ENCODE measurements around the gene PTPRT. TPM values are rescaled to one million over a fixed set of nuclear protein-coding genes. Genes with fewer than 3 reads are reported as not detected.
A peak's percentile ranks its signal among the peaks of the same experiment; 100 is the strongest.

PTPRT gene
- total and polyA plus RNA-seq, 5 donors = 0.06 to 0.40 (median 0.20) TPM

GRCh38 chr20:42749556-42749955, 440.1 kb downstream of the PTPRT start:
- Histone ChIP-seq H3K9me3 (ENCODE audit: control insufficient read depth, low read length) (no peaks in the 10 kb centered on the region), H3K4me1 (ENCODE audit: control insufficient read depth, insufficient read depth, low read length) (no peaks in the 10 kb centered on the region), H3K27me3 (ENCODE audit: control insufficient read depth, insufficient read depth) (no peaks in the 10 kb centered on the region), H3K4me3 (ENCODE audit: low read length) (no peak overlapping the region), H3K27ac (ENCODE audit: low read length) (no peak overlapping the region)
- DNase-seq (no peak), ATAC-seq (no peak)
- intact Hi-C loops (cut with DNase I) = no loop called here
- WGBS = 81% methylated on average over 5 of the region's 5 CpGs

GRCh38 chr20:42747765-42748411, 441.8 kb downstream of the PTPRT start:
- ATAC-seq (no peak), DNase-seq (no peak)
- 44% methylated on average over 2 of the region's 2 CpGs for WGBS
- H3K27me3 ChIP-seq (ENCODE audit: control insufficient read depth, insufficient read depth) = no peaks in the 10 kb centered on the region
- H3K4me1 ChIP-seq (ENCODE audit: control insufficient read depth, insufficient read depth, low read length) = no peaks in the 10 kb centered on the region
- H3K9me3 ChIP-seq (ENCODE audit: control insufficient read depth, low read length) = no peaks in the 10 kb centered on the region
- intact Hi-C loops (cut with DNase I) = no loop called here
- no peak overlapping the region for H3K27ac ChIP-seq (ENCODE audit: low read length)
- no peak overlapping the region for H3K4me3 ChIP-seq (ENCODE audit: low read length)

GRCh38 chr20:42744756-42745465, 444.8 kb downstream of the PTPRT start:
- H3K9me3 ChIP-seq (ENCODE audit: control insufficient read depth, low read length) = no peaks in the 10 kb centered on the region
- no peak overlapping the region for H3K4me3 ChIP-seq (ENCODE audit: low read length)
- WGBS = 72% methylated on average over 6 of the region's 6 CpGs
- intact Hi-C loops (cut with DNase I) = no loop called here
- H3K27me3 ChIP-seq (ENCODE audit: control insufficient read depth, insufficient read depth) = no peaks in the 10 kb centered on the region
- no peak for ATAC-seq
- H3K4me1 ChIP-seq (ENCODE audit: control insufficient read depth, insufficient read depth, low read length) = no peaks in the 10 kb centered on the region
- no peak overlapping the region for H3K27ac ChIP-seq (ENCODE audit: low read length)
- DNase-seq = no peak

DNA sequence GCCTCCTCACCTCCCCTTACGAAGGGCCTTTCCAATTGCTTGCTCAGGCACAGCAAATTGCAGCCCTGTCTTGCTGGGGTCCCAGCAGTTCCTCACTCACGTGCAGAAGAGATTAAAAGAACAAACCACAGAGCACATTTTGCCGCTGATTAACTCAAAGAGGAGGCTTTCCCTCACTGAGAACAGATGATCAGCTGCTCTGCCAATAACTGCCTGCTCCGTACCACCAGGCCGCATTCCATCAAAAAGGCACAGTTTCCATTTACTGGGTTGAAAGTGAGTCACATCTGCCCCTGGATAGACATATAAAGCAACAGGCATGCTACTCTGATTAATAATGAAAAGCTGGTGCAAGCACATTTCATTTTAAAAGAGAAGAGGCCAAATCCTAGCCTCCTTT, 446.8 kb downstream of the PTPRT start:
- ATAC-seq (no peak), DNase-seq (no peak)
- no peak overlapping the region for H3K4me3 ChIP-seq (ENCODE audit: low read length)
- 73% methylated on average over 5 of the region's 5 CpGs for WGBS
- intact Hi-C loops (cut with DNase I) = no loop called here
- H3K4me1 ChIP-seq (ENCODE audit: control insufficient read depth, insufficient read depth, low read length) = no peaks in the 10 kb centered on the region
- H3K9me3 ChIP-seq (ENCODE audit: control insufficient read depth, low read length) = no peaks in the 10 kb centered on the region
- H3K27ac ChIP-seq (ENCODE audit: low read length) = no peak overlapping the region
- H3K27me3 ChIP-seq (ENCODE audit: control insufficient read depth, insufficient read depth) = no peaks in the 10 kb centered on the region

DNA sequence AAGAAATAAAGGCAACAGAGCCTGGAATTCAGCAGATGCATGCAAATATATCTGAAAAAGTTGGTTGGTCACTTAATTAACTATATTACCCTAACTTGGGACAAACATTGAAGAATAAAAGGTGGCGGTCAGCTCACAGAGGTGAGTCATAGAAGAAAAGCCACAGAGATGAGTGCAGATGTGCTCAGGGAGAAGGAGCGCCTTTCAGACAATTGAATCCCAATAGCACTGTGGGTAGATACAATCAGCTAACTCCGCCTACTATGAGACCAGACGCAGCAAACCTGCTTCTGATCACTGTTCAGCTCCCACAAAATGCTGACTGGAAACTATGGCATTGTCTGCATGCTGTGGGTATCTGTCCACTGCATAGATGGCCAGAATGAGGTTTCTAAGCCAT, 447.8 kb downstream of the PTPRT start:
- ATAC-seq = no peak
- H3K4me1 ChIP-seq (ENCODE audit: control insufficient read depth, insufficient read depth, low read length) = no peaks in the 10 kb centered on the region
- H3K27ac ChIP-seq (ENCODE audit: low read length) = no peak overlapping the region
- intact Hi-C loops (cut with DNase I) = no loop called here
- DNase-seq = no peak
- no peaks in the 10 kb centered on the region for H3K27me3 ChIP-seq (ENCODE audit: control insufficient read depth, insufficient read depth)
- no peak overlapping the region for H3K4me3 ChIP-seq (ENCODE audit: low read length)
- WGBS = 84% methylated on average over 4 of the region's 4 CpGs
- no peaks in the 10 kb centered on the region for H3K9me3 ChIP-seq (ENCODE audit: control insufficient read depth, low read length)

DNA sequence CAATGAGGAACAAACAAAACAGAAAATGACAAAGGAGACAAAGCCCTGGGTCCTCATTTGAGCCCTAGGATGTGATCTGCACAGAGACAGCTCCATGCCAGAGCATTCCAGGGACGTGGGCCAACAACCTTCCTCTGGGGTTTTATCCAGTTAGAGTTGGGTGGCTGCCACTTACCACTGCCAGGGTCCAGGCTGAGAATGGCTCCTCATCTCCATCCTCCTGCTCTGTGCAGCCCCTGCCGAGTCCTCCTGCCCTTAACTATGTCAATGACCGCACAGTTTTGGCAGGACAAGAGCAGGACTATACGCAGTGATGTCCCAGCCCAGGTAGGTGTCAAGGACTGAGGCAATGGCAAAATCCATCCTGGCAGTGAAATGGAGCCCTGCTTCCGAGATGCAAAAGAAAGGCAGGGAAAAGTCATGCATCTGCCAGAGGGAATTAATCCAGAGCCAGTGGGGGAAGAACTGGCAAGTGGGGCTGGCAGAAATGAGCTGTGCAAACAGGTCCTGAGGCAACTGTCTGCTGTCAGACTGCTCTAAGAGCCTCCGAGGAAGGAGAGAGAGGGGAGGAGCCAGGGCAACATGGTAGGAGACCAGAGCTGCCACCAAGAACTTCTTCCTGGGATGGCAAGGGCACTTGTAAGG, 449.4 kb downstream of the PTPRT start:
- intact Hi-C loops (cut with DNase I) = no loop called here
- H3K27me3 ChIP-seq (ENCODE audit: control insufficient read depth, insufficient read depth) = no peaks in the 10 kb centered on the region
- H3K4me3 ChIP-seq (ENCODE audit: low read length) = no peak overlapping the region
- H3K4me1 ChIP-seq (ENCODE audit: control insufficient read depth, insufficient read depth, low read length) = no peaks in the 10 kb centered on the region
- no peaks in the 10 kb centered on the region for H3K9me3 ChIP-seq (ENCODE audit: control insufficient read depth, low read length)
- ATAC-seq (peak; percentile 48 to 60), DNase-seq (peak; percentile 33 to 60 (median 54))
- WGBS = 43% methylated on average over 6 of the region's 6 CpGs
- no peak overlapping the region for H3K27ac ChIP-seq (ENCODE audit: low read length)

GRCh38 chr20:42739683-42740082, 450.0 kb downstream of the PTPRT start:
- Histone ChIP-seq H3K27me3 (ENCODE audit: control insufficient read depth, insufficient read depth) (no peaks in the 10 kb centered on the region), H3K4me1 (ENCODE audit: control insufficient read depth, insufficient read depth, low read length) (no peaks in the 10 kb centered on the region), H3K27ac (ENCODE audit: low read length) (no peak overlapping the region), H3K4me3 (ENCODE audit: low read length) (no peak overlapping the region), H3K9me3 (ENCODE audit: control insufficient read depth, low read length) (no peaks in the 10 kb centered on the region)
- ATAC-seq (no peak), DNase-seq (no peak)
- intact Hi-C loops (cut with DNase I) = no loop called here
- 85% methylated on average over 3 of the region's 3 CpGs for WGBS

DNA sequence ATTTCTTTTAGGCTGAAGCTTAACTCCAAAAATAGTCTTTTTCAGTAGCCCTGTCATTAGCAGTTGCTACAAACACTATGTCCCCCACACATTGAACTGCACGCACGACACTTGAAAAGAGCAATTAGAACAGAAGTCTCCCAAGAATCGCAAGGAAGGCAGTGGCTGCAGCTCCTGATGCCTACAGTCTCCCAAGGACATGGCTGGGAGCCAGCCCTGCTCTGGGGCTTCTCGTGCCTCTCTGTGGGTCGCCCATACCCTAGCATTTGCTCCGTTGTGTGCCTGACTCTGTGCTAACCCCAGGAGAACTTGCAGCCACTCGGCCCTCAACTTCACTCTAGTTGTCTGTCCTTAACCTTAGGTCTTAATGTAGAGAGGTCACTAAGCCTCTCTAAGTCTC, 454.2 kb downstream of the PTPRT start:
- ATAC-seq = no peak
- no peaks in the 10 kb centered on the region for H3K9me3 ChIP-seq (ENCODE audit: control insufficient read depth, low read length)
- 69% methylated on average over 7 of the region's 7 CpGs for WGBS

GRCh38 chr20:42734660-42735368, 454.9 kb downstream of the PTPRT start:
- Histone ChIP-seq H3K9me3 (ENCODE audit: control insufficient read depth, low read length) (no peaks in the 10 kb centered on the region), H3K4me1 (ENCODE audit: control insufficient read depth, insufficient read depth, low read length) (no peaks in the 10 kb centered on the region), H3K27ac (ENCODE audit: low read length) (no peak overlapping the region), H3K27me3 (ENCODE audit: control insufficient read depth, insufficient read depth) (no peaks in the 10 kb centered on the region), H3K4me3 (ENCODE audit: low read length) (no peak overlapping the region)
- ATAC-seq (peak; percentile 41 to 67), DNase-seq (no peak)
- intact Hi-C loops (cut with DNase I) = no loop called here
- WGBS = 64% methylated on average over 5 of the region's 5 CpGs

More for the DNA sequence above, 454.2 kb downstream of the PTPRT start:
- Histone ChIP-seq H3K27ac (ENCODE audit: low read length) (no peak overlapping the region), H3K27me3 (ENCODE audit: control insufficient read depth, insufficient read depth) (no peaks in the 10 kb centered on the region), H3K4me3 (ENCODE audit: low read length) (no peak overlapping the region), H3K4me1 (ENCODE audit: control insufficient read depth, insufficient read depth, low read length) (no peaks in the 10 kb centered on the region)
- peak in 1 of 3 donors; percentile 51 for DNase-seq
- intact Hi-C loops (cut with DNase I) = no loop called here

GRCh38 chr20:42721923-42722322, 467.8 kb downstream of the PTPRT start:
- DNase-seq = no peak
- intact Hi-C loops (cut with DNase I) = no loop called here
- no peaks in the 10 kb centered on the region for H3K4me1 ChIP-seq (ENCODE audit: control insufficient read depth, insufficient read depth, low read length)
- H3K4me3 ChIP-seq (ENCODE audit: low read length) = no peak overlapping the region
- H3K27ac ChIP-seq (ENCODE audit: low read length) = no peak overlapping the region
- H3K27me3 ChIP-seq (ENCODE audit: control insufficient read depth, insufficient read depth) = no peaks in the 10 kb centered on the region
- 50% methylated on average over 2 of the region's 2 CpGs for WGBS
- H3K9me3 ChIP-seq (ENCODE audit: control insufficient read depth, low read length) = peaks cover 2% of the 10 kb centered on the region
- no peak for ATAC-seq
